Skeletal muscle cell (primary cell): ENCODE measurements around the gene PXYLP1.
"Not testable (repeated sequence)": the region's sequence is repeated elsewhere in the genome, so short reads cannot be mapped to it uniquely, and the experiment has no call there.

ENCODE experiments used
- DNase-seq: peaks from one replicate; pipeline ENCODE4 v3.0.0-alpha.2; 2010; ENCODE audit warnings: low read depth
- H3K4me3 ChIP-seq: 2 replicates; pipeline ENCODE4 v1.5.1; 2011; ENCODE audit warnings: low read depth, mild to moderate bottlenecking, control low read depth, low read length, moderate library complexity

The PXYLP1 gene

DNA sequence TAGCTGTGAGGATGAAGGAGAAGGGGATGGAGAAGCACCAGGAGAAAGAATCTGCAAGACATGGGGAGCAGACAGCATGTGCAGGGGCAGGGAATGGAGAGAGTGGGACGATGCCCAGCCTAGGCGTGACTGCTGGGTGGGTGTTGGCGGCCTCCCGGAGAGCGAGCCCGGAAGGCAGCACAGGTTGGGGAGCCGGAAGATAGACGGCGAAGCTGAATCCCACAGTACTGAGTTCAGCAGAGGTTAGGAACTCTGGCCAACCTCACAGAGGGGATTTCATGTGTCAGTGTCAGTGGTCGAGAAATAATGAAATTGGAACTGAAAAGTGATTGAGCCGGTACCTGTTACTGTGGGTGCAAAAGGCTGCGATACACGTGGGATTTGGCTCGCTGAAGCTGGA lies 55.2 kb downstream of the PXYLP1 start:
- DNase-seq, result no peak
- H3K4me3 ChIP-seq, result no peak overlapping the region

DNA sequence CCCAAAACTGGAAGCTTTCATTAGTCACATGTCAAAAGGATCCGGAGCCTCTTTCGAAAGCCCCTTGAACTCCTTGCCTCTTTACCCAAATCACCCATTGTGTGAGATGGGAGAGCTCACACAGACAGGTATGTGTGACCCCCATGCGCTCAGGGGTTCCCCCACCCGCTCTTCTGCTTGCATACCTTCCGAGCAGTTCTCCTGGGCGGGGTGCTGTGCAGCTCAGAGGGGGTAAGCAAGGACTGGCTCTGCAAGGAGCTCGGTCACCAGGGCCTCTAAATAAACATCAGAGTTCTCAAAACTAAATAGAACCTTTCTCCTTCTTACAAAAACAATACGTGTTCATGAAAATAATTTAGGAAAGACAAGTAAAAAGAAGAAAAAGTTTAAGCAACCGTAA lies 55.7 kb downstream of the PXYLP1 start:
- no peak for DNase-seq
- H3K4me3 ChIP-seq, result no peak overlapping the region

DNA sequence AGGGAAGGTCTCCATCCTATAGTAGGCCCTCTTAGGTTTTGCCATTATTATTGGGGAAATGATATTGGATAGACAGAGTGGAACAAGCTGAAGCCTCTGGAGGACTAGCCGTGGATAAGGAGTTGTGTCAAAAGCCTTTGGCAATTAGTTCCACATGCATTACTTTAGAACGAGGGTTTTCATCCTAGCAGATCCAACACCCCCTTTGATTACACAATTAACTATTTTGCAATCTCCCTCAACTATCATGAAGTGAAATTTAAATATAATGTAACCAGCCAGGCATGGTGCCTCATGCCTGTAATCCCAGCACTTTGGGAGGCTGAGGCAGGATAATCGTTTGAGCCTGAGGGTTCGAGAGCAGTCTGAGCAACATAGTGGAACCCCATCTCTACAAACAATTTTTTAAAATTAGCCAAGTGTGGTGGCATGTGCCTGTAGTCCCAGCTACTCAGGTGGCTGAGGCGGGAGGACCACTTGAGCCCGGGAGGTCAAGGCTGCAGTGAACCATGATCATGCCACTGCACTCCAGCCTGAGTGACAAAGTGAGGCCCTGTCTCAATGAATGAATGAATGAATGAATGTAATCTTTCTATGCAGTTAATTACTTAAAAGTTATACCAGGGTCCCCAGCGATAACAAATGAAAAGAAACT lies 56.8 kb downstream of the PXYLP1 start:
- no peak overlapping the region for H3K4me3 ChIP-seq
- DNase-seq, result no peak

DNA sequence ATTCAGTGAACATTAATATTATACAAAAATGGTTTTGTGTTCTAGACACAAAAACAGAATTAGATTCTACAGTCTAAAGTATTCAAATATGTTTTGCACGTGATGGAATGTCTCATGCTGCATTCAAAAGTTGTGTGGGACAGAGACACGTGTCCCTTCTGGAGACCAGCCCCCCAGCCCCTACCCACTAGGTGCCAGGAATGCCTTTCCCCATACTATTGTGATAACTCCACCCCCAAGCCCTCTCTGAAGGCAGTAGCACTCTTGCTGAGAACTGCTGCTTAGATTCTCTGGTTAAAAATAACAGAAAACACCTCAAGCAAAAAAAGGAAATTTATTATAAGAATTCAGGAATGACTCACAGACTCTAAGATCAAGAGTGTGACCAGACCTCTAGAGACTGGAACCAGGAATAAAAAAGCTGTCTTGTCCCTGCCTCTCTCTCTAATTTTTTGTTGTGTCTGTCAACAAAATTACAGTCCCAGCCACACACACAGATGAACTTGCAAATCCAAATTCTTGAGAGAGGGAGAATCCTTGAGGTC lies 57.7 kb downstream of the PXYLP1 start:
- no peak overlapping the region for H3K4me3 ChIP-seq
- DNase-seq, result no peak

DNA sequence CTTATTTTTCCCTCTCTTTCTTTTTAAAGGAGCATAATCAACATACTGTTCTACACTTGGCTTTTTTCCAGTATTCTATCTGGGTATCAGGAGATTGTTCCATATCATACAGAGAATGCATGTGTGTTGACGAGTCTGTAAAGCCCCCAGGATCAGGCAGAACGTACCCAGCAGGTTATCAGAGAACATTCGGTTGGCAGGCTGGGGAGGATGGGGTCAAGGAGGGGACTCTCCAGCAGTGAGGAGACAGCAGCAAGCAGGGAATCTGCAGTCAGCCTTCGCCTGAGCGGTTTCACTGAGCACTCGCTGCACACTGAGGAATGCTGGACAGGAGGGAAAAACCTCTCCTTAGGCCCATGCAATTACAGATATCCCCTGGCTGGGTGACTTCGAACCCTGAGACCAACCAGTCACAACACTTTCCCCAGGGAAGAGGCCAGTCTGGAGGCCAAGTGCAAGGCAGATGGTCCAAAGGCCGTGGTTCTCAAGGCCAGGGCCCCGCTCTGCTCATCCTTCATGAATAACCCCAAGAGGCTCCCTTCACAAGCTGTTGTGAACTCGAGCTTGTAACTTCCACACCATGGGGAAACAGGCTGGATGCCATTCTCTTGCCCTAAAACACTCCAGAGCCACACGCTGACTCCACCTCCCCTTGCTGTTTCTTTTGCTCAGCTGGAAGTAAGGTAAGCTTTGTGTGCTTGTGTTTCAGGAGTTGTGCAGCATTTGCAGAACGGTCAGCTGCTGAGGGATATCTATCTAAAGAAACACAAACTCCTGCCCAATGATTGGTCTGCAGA lies 60.1 kb downstream of the PXYLP1 start:
- H3K4me3 ChIP-seq, result no peak overlapping the region
- no peak for DNase-seq

DNA sequence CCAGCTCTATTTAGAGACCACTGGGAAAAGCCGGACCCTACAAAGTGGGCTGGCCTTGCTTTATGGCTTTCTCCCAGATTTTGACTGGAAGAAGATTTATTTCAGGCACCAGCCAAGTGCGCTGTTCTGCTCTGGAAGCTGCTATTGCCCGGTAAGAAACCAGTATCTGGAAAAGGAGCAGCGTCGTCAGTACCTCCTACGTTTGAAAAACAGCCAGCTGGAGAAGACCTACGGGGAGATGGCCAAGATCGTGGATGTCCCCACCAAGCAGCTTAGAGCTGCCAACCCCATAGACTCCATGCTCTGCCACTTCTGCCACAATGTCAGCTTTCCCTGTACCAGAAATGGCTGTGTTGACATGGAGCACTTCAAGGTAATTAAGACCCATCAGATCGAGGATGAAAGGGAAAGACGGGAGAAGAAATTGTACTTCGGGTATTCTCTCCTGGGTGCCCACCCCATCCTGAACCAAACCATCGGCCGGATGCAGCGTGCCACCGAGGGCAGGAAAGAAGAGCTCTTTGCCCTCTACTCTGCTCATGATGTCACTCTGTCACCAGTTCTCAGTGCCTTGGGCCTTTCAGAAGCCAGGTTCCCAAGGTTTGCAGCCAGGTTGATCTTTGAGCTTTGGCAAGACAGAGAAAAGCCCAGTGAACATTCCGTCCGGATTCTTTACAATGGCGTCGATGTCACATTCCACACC lies 60.9 kb downstream of the PXYLP1 start:
- no peak for DNase-seq
- H3K4me3 ChIP-seq, result no peak overlapping the region

DNA sequence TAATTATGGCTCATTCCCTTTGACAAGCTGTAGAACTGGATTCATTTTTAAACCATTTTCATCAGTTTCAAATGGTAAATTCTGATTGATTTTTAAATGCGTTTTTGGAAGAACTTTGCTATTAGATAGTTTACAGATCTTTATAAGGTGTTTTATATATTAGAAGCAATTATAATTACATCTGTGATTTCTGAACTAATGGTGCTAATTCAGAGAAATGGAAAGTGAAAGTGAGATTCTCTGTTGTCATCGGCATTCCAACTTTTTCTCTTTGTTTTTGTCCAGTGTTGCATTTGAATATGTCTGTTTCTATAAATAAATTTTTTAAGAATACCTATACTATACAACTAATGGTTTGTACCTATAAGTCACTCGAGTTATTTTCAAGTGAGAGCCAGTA lies 62.7 kb downstream of the PXYLP1 start:
- no peak for DNase-seq
- no peak overlapping the region for H3K4me3 ChIP-seq

DNA sequence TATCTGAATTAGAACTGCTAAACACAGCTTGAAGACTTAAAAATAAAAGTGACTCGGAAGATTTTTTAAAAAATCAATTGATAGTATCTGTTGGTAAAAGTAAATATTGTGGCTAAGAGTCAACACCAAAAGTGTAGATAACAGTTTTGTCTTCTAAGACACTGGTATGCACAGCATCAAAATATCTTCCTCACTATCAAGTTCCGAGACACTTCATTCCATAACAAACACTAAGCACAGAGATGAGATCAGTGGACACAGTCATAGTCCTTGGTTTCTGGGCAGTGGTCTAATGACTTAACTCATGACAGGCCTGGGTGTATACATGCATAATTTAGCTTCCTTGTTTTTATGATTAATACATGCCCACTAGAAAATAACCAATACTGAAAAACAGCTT lies 63.2 kb downstream of the PXYLP1 start:
- DNase-seq, result peak; percentile 31
- H3K4me3 ChIP-seq, result no peak overlapping the region

DNA sequence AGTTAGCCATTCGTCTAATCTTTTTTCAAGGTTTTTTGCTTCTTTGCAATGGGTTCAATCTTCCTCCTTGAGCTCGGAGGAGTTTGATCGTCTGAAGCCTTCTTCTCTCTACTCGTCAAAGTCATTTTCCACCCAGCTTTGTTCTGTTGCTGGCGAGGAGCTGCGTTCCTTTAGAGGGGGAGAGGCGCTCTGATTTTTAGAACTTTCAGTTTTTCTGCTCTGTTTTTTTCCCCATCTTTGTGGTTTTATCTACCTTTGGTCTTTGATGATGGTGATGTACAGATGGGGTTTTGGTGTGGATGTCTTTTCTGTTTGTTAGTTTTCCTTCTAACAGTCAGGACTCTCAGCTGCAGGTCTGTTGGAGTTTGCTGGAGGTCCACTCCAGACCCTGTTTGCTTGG lies 68.8 kb downstream of the PXYLP1 start:
- H3K4me3 ChIP-seq, DNase-seq: not testable (repeated sequence)

DNA sequence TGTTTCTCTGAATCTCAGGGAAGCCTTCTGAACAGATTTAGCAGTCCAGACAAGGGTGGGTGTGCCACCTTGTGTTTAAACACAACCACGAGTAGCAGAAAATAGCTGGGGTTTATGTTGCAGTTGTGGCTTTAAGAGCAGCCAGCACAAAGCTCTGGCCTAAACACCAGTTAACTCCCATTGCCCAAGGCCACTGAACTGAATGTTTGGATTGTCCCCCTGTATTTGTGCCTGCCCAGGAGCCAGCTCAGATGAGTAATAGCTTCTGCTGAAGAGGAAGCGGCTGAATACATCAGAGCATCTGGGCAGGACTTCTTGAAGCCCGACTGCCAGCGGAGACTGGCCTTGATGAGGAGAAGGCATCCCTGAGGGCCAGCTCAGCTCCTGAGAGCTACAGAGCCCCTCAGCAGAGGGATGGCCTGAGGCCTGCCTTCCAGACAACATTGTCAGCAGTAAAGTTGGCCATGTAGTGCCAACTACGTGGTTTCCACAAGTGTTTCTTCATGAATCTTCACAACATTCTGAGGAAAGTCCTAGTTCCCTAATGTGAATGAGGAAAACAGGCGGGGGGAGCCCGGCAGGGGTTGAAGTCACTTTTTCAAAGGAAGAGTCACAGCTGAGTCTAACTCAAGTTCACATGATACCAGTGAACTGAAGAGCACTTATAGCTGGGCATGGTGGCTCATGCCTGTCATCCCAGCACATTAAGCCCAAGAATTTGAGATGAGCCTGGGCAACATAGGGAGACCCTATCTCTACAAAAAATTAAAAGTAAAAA lies 70.9 kb downstream of the PXYLP1 start:
- no peak overlapping the region for H3K4me3 ChIP-seq
- DNase-seq, result peak; percentile 28

DNA sequence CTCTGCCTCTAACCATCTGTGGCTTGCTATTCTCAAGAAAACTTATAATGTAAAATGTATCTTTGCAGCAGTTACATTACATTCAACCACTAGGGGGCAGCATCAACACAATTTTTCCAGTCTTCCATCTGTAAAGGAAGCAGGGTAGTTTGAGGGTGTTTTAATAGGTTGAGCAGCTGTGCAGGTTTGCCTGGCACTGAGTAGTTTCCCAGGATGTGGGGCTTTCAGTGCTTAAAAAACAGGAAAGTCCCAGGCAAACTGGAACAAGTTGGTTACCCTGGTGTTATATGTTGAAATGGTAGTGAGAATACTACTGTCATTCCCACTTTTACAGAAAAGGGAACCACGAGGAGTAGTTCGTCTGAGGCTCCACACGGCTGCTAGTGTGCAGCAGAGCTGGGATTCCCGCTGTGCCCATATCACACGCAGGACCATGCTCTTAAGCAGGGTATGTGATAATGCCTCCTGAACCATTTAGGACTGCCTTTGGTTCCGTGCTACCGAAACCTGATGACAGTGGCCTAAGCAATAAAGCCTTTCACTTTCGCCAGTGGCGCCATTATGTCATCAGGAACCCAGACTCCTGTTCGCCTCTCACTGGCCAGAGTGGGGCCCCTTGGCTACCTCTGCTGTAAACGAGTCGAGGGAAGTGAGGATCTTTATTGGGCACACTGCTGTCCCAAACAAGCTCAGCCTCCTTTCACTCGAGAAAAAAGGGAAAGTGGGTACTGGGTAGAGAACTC lies 72.0 kb downstream of the PXYLP1 start:
- DNase-seq, result peak; percentile 25
- H3K4me3 ChIP-seq, result no peak overlapping the region

DNA sequence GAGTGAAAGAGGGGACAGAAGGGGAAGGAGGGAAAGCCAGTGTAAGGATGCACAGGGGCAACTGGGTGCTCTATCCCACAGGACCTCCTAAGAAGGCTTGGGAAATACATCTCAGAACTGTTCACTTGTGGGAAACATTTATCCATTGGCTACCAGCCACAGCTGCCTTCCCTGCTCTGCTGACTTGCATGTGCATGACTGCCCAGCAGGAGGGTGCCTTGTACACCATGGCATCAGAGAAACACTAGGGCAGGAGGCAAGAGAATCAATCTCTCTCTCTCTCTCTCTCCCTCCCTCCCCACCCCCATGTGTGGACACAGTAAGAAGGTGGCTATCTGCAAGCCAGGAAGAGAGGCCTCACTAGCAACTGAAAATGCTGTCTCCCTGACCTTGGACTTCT lies 73.8 kb downstream of the PXYLP1 start:
- DNase-seq, result no peak
- no peak overlapping the region for H3K4me3 ChIP-seq

DNA sequence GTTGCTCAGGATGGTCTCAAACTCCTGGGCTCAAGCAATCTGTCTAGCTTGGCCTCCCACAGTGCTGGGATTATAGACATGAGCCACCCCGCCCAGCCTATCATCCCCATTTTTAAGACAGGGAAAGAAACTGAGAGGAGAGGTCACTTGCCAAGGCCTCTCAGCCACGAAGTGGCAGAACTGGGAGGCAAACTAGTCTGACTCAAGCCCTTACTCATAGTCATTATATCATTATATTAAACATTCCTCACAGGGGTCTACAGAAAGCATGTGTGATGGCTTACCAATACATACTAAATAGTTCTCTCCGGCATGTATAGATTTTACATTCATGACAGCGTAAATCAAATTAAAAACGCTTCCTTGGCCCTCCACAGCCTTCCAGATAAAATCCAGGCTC lies 74.7 kb downstream of the PXYLP1 start:
- H3K4me3 ChIP-seq, result no peak overlapping the region
- DNase-seq, result no peak

DNA sequence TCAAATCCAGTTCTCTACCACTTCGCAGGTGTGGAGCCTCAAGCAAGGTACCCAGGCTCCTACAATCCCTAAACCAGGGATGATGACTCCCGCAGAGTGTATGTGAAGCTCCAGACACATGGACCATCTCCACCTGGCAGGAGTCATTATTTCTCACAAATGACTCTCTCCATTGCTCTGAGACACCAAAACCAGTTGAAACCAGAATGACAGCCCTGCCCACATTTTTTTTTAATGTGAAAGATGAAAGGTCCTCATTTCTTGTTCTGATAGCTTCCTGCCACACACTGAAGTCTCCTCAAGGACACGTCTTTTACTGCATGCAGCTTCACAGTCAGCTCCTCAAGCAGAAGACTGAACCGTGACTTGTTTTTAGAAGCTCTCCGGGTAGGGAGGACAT lies 75.3 kb downstream of the PXYLP1 start:
- no peak overlapping the region for H3K4me3 ChIP-seq
- DNase-seq, result no peak

DNA sequence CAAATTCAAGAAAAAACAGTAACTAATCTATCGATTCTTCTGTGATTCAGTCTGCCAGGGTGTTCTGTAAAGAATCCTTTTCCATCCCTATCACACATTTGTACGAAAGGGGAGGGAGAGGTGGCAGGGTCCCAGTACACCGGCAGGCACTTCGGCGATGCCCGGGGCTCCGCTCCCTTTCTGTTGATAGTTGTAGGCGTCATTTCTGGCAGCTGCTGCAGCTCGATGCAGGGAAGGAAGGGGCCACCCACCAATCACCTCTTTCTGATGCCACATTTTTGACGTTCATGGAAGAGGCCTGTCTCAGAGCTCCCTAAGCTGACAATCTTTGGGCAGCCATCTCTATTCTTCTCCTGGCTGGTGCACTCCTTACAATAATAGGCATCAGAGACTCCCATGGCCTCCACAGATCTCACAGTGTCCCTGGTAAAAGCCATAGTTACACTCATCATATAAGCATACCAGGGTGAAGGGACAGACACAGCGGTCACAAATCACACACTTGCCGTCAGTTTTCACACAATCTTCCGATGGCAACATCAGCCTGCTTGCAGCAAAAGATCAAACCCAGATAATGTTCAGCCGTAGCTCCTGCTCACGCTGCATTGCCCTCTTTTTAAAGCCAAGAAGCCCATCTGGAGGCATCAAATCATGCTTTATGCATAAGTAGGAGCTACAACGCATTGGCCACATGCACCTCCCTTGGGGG lies 75.9 kb downstream of the PXYLP1 start:
- no peak for DNase-seq
- H3K4me3 ChIP-seq, result no peak overlapping the region

DNA sequence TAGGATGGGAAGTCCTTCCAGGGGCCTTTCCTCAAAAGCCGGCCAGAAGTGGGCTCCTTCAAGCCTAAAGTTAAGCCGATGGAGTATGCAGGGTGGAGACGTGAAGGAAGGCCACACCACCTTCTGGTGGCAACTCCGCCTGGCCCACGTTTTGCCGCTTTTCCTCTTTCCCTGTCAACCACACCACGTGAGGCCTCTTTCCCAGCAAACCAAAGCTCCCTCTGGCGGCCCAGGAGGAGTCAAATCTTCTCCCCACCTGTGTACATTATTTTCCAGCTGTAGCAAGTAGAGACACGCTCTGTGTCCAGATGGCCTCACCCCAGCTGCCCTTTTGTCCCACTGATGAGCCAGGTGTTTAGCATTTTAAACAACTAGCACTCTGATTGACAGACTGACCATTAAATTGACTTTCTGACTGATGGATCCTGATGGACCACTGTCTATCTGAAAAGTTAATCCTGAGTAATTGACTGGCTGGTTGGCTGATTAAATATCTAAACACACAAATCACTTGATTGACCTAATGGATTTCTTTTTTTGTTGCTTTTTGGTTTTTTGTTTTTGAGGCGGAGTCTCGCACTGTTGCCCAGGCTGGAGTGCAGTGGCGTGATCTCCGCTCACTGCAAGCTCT lies 77.1 kb downstream of the PXYLP1 start:
- DNase-seq, result no peak
- H3K4me3 ChIP-seq, result no peak overlapping the region

DNA sequence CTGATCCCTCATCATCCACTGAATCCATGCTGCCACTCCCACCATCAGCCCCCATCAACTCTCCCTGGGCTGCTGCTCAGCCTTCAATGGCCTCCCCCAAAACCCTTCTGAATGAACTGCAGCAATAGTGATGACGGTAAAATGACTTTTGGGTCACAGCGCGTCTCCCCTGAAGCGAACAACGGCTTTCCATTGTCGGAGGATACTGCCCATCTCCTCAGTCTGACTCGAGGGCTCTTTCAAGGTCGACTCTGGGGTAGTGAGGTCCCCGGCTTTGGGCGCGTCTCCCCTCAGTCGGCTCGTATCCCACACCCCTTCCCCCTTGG lies 79.5 kb downstream of the PXYLP1 start:
- peak overlapping the region; percentile 84 for H3K4me3 ChIP-seq
- DNase-seq, result no peak
